SK-N-MC (cell line): ENCODE data around the gene ENTR1.

Experiments used
- DNase-seq: peaks from one replicate; pipeline ENCODE4 v3.0.0-alpha.2; 2011; ENCODE audit warnings: low read depth, low spot score
- H3K27ac ChIP-seq: fragments of 200-600 bp; sonication (generic); 2 replicates; pipeline ENCODE4 v1.5.1; 2016; ENCODE audit warnings: mixed run types
- H3K36me3 ChIP-seq: fragments of 200-600 bp; sonication (generic); 2 replicates; pipeline ENCODE4 v1.6.1; 2017; ENCODE audit warnings: antibody characterized with exemption, low read length, mixed read lengths; ENCODE audit not compliant: insufficient read depth
- H3K4me3 ChIP-seq: fragments of 200-600 bp; sonication (generic); 2 replicates; pipeline ENCODE4 v1.5.1; 2016
- H3K9ac ChIP-seq: fragments of 200-600 bp; sonication (generic); 2 replicates; pipeline ENCODE4 v1.8.0; 2017; ENCODE audit warnings: mixed run types, mixed read lengths; ENCODE audit not compliant: insufficient read length
- H3K9me3 ChIP-seq: fragments of 200-600 bp; sonication (generic); 2 replicates; pipeline ENCODE4 v1.6.1; 2017; ENCODE audit warnings: low read depth, mild to moderate bottlenecking, antibody characterized with exemption, low read length, moderate library complexity, mixed read lengths
- EZH2 ChIP-seq: fragments of 200-600 bp; sonication (generic); IDR thresholded peaks from one replicate; pipeline ENCODE4 v1.6.1; 2017; ENCODE audit warnings: antibody characterized with exemption
- FOXP2 ChIP-seq: optimal IDR thresholded peaks from 2 replicates; pipeline ENCODE3; 2011; ENCODE audit warnings: mild to moderate bottlenecking, moderate library complexity; ENCODE audit not compliant: insufficient read depth; ENCODE audit errors: extremely low read length, control extremely low read depth
- POLR2AphosphoS5 ChIP-seq: IDR thresholded peaks from 2 replicates; pipeline ENCODE4 v1.6.1; 2012; ENCODE audit warnings: mild to moderate bottlenecking, low read depth, low read length, borderline replicate concordance

ENTR1 gene

GRCh38 chr9:136451221-136451877 lies 40.9 kb upstream of the ENTR1 start:
- Histone ChIP-seq H3K4me3 (no peak overlapping the region), H3K9me3 (no peaks in the 10 kb centered on the region), H3K9ac (no peak overlapping the region), H3K27ac (no peak overlapping the region), H3K36me3 (peaks cover 83% of the 10 kb centered on the region)
- no peak for DNase-seq
- TF ChIP-seq FOXP2 (no peak), EZH2 (no peak), POLR2AphosphoS5 (no peak)

GRCh38 chr9:136448655-136449054 lies 38.2 kb upstream of the ENTR1 start:
- H3K27ac ChIP-seq = no peak overlapping the region
- peaks cover 67% of the 10 kb centered on the region for H3K36me3 ChIP-seq
- no peak for DNase-seq
- H3K9ac ChIP-seq = no peak overlapping the region
- TF ChIP-seq FOXP2 (no peak), EZH2 (no peak), POLR2AphosphoS5 (no peak)
- H3K9me3 ChIP-seq = no peaks in the 10 kb centered on the region
- H3K4me3 ChIP-seq = no peak overlapping the region

- no peak overlapping the region for H3K9ac ChIP-seq
These were observed 36.9 kb upstream of the ENTR1 start for GRCh38 chr9:136447173-136447778.

GRCh38 chr9:136445799-136446198 lies 35.4 kb upstream of the ENTR1 start:
- Histone ChIP-seq H3K4me3 (no peak overlapping the region), H3K9me3 (no peaks in the 10 kb centered on the region), H3K9ac (no peak overlapping the region), H3K36me3 (peaks cover 60% of the 10 kb centered on the region), H3K27ac (no peak overlapping the region)
- TF ChIP-seq FOXP2 (no peak), EZH2 (no peak), POLR2AphosphoS5 (no peak)
- no peak for DNase-seq

More at GRCh38 chr9:136447173-136447778, 36.9 kb upstream of the ENTR1 start:
- Histone ChIP-seq H3K9me3 (no peaks in the 10 kb centered on the region), H3K27ac (no peak overlapping the region), H3K4me3 (no peak overlapping the region), H3K36me3 (peaks cover 71% of the 10 kb centered on the region)
- DNase-seq = no peak
- TF ChIP-seq EZH2 (no peak), FOXP2 (no peak), POLR2AphosphoS5 (no peak)

GRCh38 chr9:136444102-136444501 lies 33.7 kb upstream of the ENTR1 start:
- Histone ChIP-seq H3K9me3 (no peaks in the 10 kb centered on the region), H3K9ac (no peak overlapping the region), H3K36me3 (peaks cover 45% of the 10 kb centered on the region; the same call in 1 of the 2 replicates), H3K27ac (no peak overlapping the region), H3K4me3 (no peak overlapping the region)
- no peak for DNase-seq
- TF ChIP-seq FOXP2 (no peak), POLR2AphosphoS5 (no peak), EZH2 (no peak)

- no peak for TF ChIP-seq EZH2
- no peak for TF ChIP-seq FOXP2
- no peak for TF ChIP-seq POLR2AphosphoS5
- Histone ChIP-seq H3K36me3 (peaks cover 41% of the 10 kb centered on the region; the same call in 1 of the 2 replicates), H3K27ac (no peak overlapping the region), H3K9me3 (no peaks in the 10 kb centered on the region), H3K9ac (no peak overlapping the region), H3K4me3 (no peak overlapping the region)
- no peak for DNase-seq
These were observed 33.3 kb upstream of the ENTR1 start for GRCh38 chr9:136443687-136444086.

- no peaks in the 10 kb centered on the region for H3K9me3 ChIP-seq
- H3K9ac ChIP-seq = no peak overlapping the region
- peaks cover 38% of the 10 kb centered on the region; the same call in 1 of the 2 replicates for H3K36me3 ChIP-seq
- no peak overlapping the region for H3K4me3 ChIP-seq
- TF ChIP-seq POLR2AphosphoS5 = no peak
- TF ChIP-seq FOXP2 = no peak
- TF ChIP-seq EZH2 = no peak
- DNase-seq = no peak
- no peak overlapping the region for H3K27ac ChIP-seq
These were observed 32.7 kb upstream of the ENTR1 start for GRCh38 chr9:136443087-136443486.

GRCh38 chr9:136442265-136442664 lies 31.9 kb upstream of the ENTR1 start:
- no peaks in the 10 kb centered on the region for H3K9me3 ChIP-seq
- H3K9ac ChIP-seq = no peak overlapping the region
- TF ChIP-seq FOXP2 = no peak
- TF ChIP-seq POLR2AphosphoS5 = no peak
- no peak overlapping the region for H3K27ac ChIP-seq
- peaks cover 29% of the 10 kb centered on the region; the same call in 1 of the 2 replicates for H3K36me3 ChIP-seq
- no peak for DNase-seq
- H3K4me3 ChIP-seq = no peak overlapping the region

- Histone ChIP-seq H3K36me3 (peaks cover 24% of the 10 kb centered on the region; the same call in 1 of the 2 replicates), H3K27ac (no peak overlapping the region), H3K9me3 (no peaks in the 10 kb centered on the region), H3K4me3 (no peak overlapping the region), H3K9ac (no peak overlapping the region)
- DNase-seq = no peak
- TF ChIP-seq EZH2 (no peak), POLR2AphosphoS5 (no peak), FOXP2 (no peak)
These were observed 31.3 kb upstream of the ENTR1 start for GRCh38 chr9:136441681-136442245.
